Parathyroid adenoma (tissue), 2 donors: ENCODE data around the gene TMEM86B.
"Not testable (repeated sequence)": the region's sequence is repeated elsewhere in the genome, so short reads cannot be mapped to it uniquely, and the experiment has no call there.

Experiments used
- H2AFZ ChIP-seq: fragments of 300-600 bp; sonication (generic); one replicate; pipeline ENCODE4 v1.7.0; 2017; ENCODE audit warnings: antibody characterized with exemption, mild to moderate bottlenecking
- H3K27ac ChIP-seq: fragments of 300-600 bp; sonication (generic); one replicate; pipeline ENCODE4 v1.7.0; 2017
- H3K27me3 ChIP-seq: fragments of 300-600 bp; sonication (generic); one replicate; pipeline ENCODE4 v1.7.0; 2017; ENCODE audit warnings: low read length; ENCODE audit not compliant: control insufficient read depth, insufficient read depth
- H3K36me3 ChIP-seq: fragments of 300-600 bp; sonication (generic); one replicate; pipeline ENCODE4 v1.7.0; 2017; ENCODE audit warnings: low read length; ENCODE audit not compliant: control insufficient read depth, insufficient read depth
- H3K4me1 ChIP-seq: fragments of 300-600 bp; sonication (generic); one replicate; pipeline ENCODE4 v1.7.0; 2017; ENCODE audit warnings: control low read depth
- H3K4me2 ChIP-seq: fragments of 300-600 bp; sonication (generic); one replicate; pipeline ENCODE4 v1.7.0; 2017; ENCODE audit warnings: low read length
- H3K4me3 ChIP-seq: fragments of 300-600 bp; sonication (generic); one replicate; pipeline ENCODE4 v1.7.0; 2017; ENCODE audit warnings: low read depth, low read length
- H3K79me2 ChIP-seq: fragments of 300-600 bp; sonication (generic); one replicate; pipeline ENCODE4 v1.7.0; 2017; ENCODE audit warnings: control low read depth
- H3K9ac ChIP-seq: fragments of 300-600 bp; sonication (generic); one replicate; pipeline ENCODE4 v1.7.0; 2017; ENCODE audit warnings: mild to moderate bottlenecking
- H3K9me3 ChIP-seq: fragments of 300-600 bp; sonication (generic); one replicate; pipeline ENCODE4 v1.7.0; 2017; ENCODE audit warnings: low read length; ENCODE audit not compliant: control insufficient read depth
- CTCF ChIP-seq: fragments of 300-600 bp; sonication (generic); IDR thresholded peaks from one replicate; pipeline ENCODE4 v1.7.0; 2017; ENCODE audit warnings: antibody characterized with exemption, mild to moderate bottlenecking
- donor health status: primary hyperparathyroidism.

The TMEM86B gene

GRCh38 chr19:55227241-55228014 is 1.1 kb downstream of the TMEM86B start:
- no peak overlapping the region for H3K4me2 ChIP-seq
- no peaks in the 10 kb centered on the region for H3K4me1 ChIP-seq
- no peaks in the 10 kb centered on the region for H3K27me3 ChIP-seq
- H3K4me3 ChIP-seq: no peak overlapping the region
- no peaks in the 10 kb centered on the region for H3K79me2 ChIP-seq
- TF ChIP-seq CTCF: no peak
- no peak overlapping the region for H3K9ac ChIP-seq
- no peaks in the 10 kb centered on the region for H3K36me3 ChIP-seq
- no peaks in the 10 kb centered on the region for H3K9me3 ChIP-seq
- H3K27ac ChIP-seq: no peak overlapping the region
- H2AFZ ChIP-seq: no peak overlapping the region

- no peaks in the 10 kb centered on the region for H3K36me3 ChIP-seq
- H3K4me1 ChIP-seq: no peaks in the 10 kb centered on the region
- no peak overlapping the region for H3K27ac ChIP-seq
- TF ChIP-seq CTCF: no peak
- no peaks in the 10 kb centered on the region for H3K79me2 ChIP-seq
- no peak overlapping the region for H3K9ac ChIP-seq
- no peaks in the 10 kb centered on the region for H3K27me3 ChIP-seq
- H3K4me3 ChIP-seq: no peak overlapping the region
- H3K4me2 ChIP-seq: no peak overlapping the region
- no peak overlapping the region for H2AFZ ChIP-seq
- H3K9me3 ChIP-seq: no peaks in the 10 kb centered on the region
Observed at GRCh38 chr19:55226788-55227187, 1.8 kb downstream of the TMEM86B start.

- no peaks in the 10 kb centered on the region for H3K9me3 ChIP-seq
- no peaks in the 10 kb centered on the region for H3K4me1 ChIP-seq
- TF ChIP-seq CTCF: no peak
- no peak overlapping the region for H3K27ac ChIP-seq
- H3K4me3 ChIP-seq: no peak overlapping the region
- H3K27me3 ChIP-seq: no peaks in the 10 kb centered on the region
- H3K79me2 ChIP-seq: no peaks in the 10 kb centered on the region
- H3K4me2 ChIP-seq: no peak overlapping the region
- H3K9ac ChIP-seq: no peak overlapping the region
- no peaks in the 10 kb centered on the region for H3K36me3 ChIP-seq
- H2AFZ ChIP-seq: no peak overlapping the region
Observed at GRCh38 chr19:55226273-55226672, 2.3 kb downstream of the TMEM86B start.

GRCh38 chr19:55225415-55225958 is 3.1 kb downstream of the TMEM86B start:
- Histone ChIP-seq H3K4me2 (no peak overlapping the region), H3K27ac (no peak overlapping the region), H3K9ac (no peak overlapping the region), H3K36me3 (no peaks in the 10 kb centered on the region), H3K9me3 (no peaks in the 10 kb centered on the region), H3K4me1 (no peaks in the 10 kb centered on the region), H3K27me3 (no peaks in the 10 kb centered on the region), H3K4me3 (no peak overlapping the region), H2AFZ (no peak overlapping the region), H3K79me2 (no peaks in the 10 kb centered on the region)
- no peak for TF ChIP-seq CTCF

- not testable (repeated sequence) for H2AFZ ChIP-seq, H3K79me2 ChIP-seq, H3K4me3 ChIP-seq, H3K36me3 ChIP-seq, H3K27ac ChIP-seq, H3K27me3 ChIP-seq, H3K4me1 ChIP-seq, H3K9me3 ChIP-seq, H3K4me2 ChIP-seq, H3K9ac ChIP-seq
Observed at GRCh38 chr19:55224679-55225414, 3.7 kb downstream of the TMEM86B start.
